Transverse colon (tissue), 4 donors: ENCODE results near the gene HSPB7.

ENCODE experiments used
- CTCF ChIP-seq, 5 experiments: fragments of 200-600 bp in 3 of 5; fragments of 450-650 bp in 2 of 5; sonication (generic) in 3 of 5; IDR thresholded peaks; 1 replicate in 2 of 5; 2 replicates in 3 of 5; pipeline ENCODE4 v1.5.1; 2016 to 2017; ENCODE audit warnings: antibody characterized with exemption in 5 of 5, inconsistent platforms in 3 of 5, mild to moderate bottlenecking in 2 of 5, moderate library complexity in 1 of 5
- POLR2A ChIP-seq: fragments of 450-650 bp; IDR thresholded peaks from one replicate; pipeline ENCODE4 v1.6.1; 2016; ENCODE audit warnings: antibody characterized with exemption, mild to moderate bottlenecking, moderate library complexity
- POLR2AphosphoS5 ChIP-seq, 3 donors: sonication (generic); formaldehyde crosslinking; IDR thresholded peaks; one replicate each; pipeline ENCODE4 v1.6.1; 2016; ENCODE audit warnings: antibody characterized with exemption in 3 of 3

- TF ChIP-seq CTCF (IDR thresholded peaks at IDR 0.05): no peak
- no peak for TF ChIP-seq POLR2A
- no peak for TF ChIP-seq POLR2AphosphoS5 (IDR thresholded peaks at IDR 0.05)
These were observed 50.9 kb downstream of the HSPB7 start for GRCh38 chr1:15966956-15967344.
